Femur (tissue), 1 donor: ENCODE results near the gene PROB1.
"Not testable (repeated sequence)": the region's sequence is repeated elsewhere in the genome, so short reads cannot be mapped to it uniquely, and the experiment has no call there.

Experiments
- DNase-seq: peaks from one replicate; pipeline ENCODE4 v3.0.0-alpha.2; 2017

PROB1 gene

GRCh38 chr5:139392324-139392677 is 2.6 kb downstream of the PROB1 start:
- DNase-seq: no peak

- DNase-seq: no peak
Observed at GRCh38 chr5:139391570-139392323, 3.2 kb downstream of the PROB1 start.

- DNase-seq: no peak
Observed at GRCh38 chr5:139390639-139391569, 4.0 kb downstream of the PROB1 start.

GRCh38 chr5:139389701-139390638 is 4.9 kb downstream of the PROB1 start, which contains the start of gene MZB1:
Gene MZB1 (minus strand): TSS chr5:139389913. CDS start chr5:139389856, 57 bp downstream.
- DNase-seq: peak; percentile 50

- peak; percentile 62 for DNase-seq
Observed at GRCh38 chr5:139388198-139388821, 6.6 kb downstream of the PROB1 start.

- no peak for DNase-seq
Observed at GRCh38 chr5:139387611-139388197, 7.2 kb downstream of the PROB1 start.

- not testable (repeated sequence) for DNase-seq
Observed at GRCh38 chr5:139386956-139387355, 7.9 kb downstream of the PROB1 start.

- no peak for DNase-seq
Observed at GRCh38 chr5:139386050-139386438, 8.9 kb downstream of the PROB1 start.

GRCh38 chr5:139385061-139386049 is 9.5 kb downstream of the PROB1 start:
- no peak for DNase-seq

- no peak for DNase-seq
Observed at GRCh38 chr5:139384591-139385051, 10.3 kb downstream of the PROB1 start.

GRCh38 chr5:139383993-139384590 is 10.8 kb downstream of the PROB1 start:
- DNase-seq: no peak

GRCh38 chr5:139383275-139383992 is 11.5 kb downstream of the PROB1 start, which contains the start of gene SLC23A1:
Gene SLC23A1 (minus strand): TSS chr5:139383297. CDS start chr5:139383253, 44 bp downstream.
- no peak for DNase-seq

- DNase-seq: peak; percentile 14
Observed at GRCh38 chr5:139382807-139383206, 12.1 kb downstream of the PROB1 start.

- peak; percentile 17 for DNase-seq
Observed at GRCh38 chr5:139381837-139382761, 12.8 kb downstream of the PROB1 start.

GRCh38 chr5:139379626-139380449 is 15.1 kb downstream of the PROB1 start:
- DNase-seq: no peak

GRCh38 chr5:139378941-139379361 is 16.0 kb downstream of the PROB1 start:
- no peak for DNase-seq
